Activated T-helper 1 cell treated with anti-CD3 and anti-CD28 coated beads, Interleukin-12 subunit alpha, Interleukin-12 subunit beta, Interleukin-2, Interleukin-4 antibody, amounts not matched to agents 30 ng/mL and 10 ng/mL and 1 ng/mL, durations not matched to agents 14 hours and 24 hours and 36 hours (primary cell): ENCODE measurements around the gene DNAJB1. TPM values are rescaled to one million over a fixed set of nuclear protein-coding genes. Genes with fewer than 3 reads are reported as not detected.

ENCODE experiments used
- DNase-seq: peaks from one replicate; pipeline ENCODE4 v3.0.0; 2021; ENCODE audit warnings: low spot score
- H3K27ac Mint-ChIP-seq: one replicate; pipeline ENCODE4 v1.8.0; 2021; ENCODE audit warnings: mild to moderate bottlenecking, mixed read lengths
- H3K27me3 Mint-ChIP-seq: one replicate; pipeline ENCODE4 v1.8.0; 2022; ENCODE audit warnings: mild to moderate bottlenecking, moderate library complexity, mixed read lengths; ENCODE audit not compliant: insufficient read depth
- H3K36me3 Mint-ChIP-seq: one replicate; pipeline ENCODE4 v1.8.0; 2021; ENCODE audit warnings: low read depth, mixed read lengths
- H3K4me1 Mint-ChIP-seq: one replicate; pipeline ENCODE4 v1.8.0; 2021; ENCODE audit warnings: low read depth, mixed read lengths
- H3K4me3 Mint-ChIP-seq: one replicate; pipeline ENCODE4 v1.8.0; 2021; ENCODE audit warnings: mild to moderate bottlenecking, moderate library complexity, mixed read lengths
- H3K9me3 Mint-ChIP-seq: one replicate; pipeline ENCODE4 v1.8.0; 2021; ENCODE audit warnings: mixed read lengths
- intact Hi-C: fragments of 100-400 bp; cut with micrococcal nuclease; formaldehyde crosslinking; loops from one replicate; pipeline ENCODE4 v1.15.1; 2024
- total RNA-seq: library from RNA; stranded (reverse); gene quantifications from 2 replicates; pipeline ENCODE4 v1.2.3, GENCODE V29; 2022

Gene DNAJB1
- total RNA-seq, 1 donor from 2014 or later: 104 TPM

DNA sequence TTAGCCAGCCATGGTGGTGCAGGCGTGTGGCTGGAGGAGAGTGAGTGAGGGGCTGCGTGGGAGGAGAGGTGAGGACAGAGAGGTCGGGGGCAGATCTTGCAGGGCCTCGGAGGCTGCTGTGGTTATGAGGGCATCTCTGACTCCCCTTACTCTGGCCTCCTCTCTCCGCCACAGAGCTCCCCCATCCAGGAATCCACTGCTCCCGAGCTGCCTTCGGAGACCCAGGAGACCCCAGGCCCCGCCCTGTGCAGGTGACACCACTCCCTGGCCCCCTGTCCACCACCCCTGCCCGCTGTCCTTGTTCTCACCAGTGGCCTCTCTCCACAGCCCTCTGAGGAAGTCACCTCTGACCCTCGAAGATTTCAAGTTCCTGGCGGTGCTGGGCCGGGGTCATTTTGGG lies 50.8 kb downstream of the DNAJB1 start:
- Mint-ChIP-seq H3K9me3 (no peaks in the 10 kb centered on the region), H3K27ac (no peak overlapping the region), H3K27me3 (no peaks in the 10 kb centered on the region), H3K4me3 (no peak overlapping the region), H3K4me1 (no peaks in the 10 kb centered on the region), H3K36me3 (peaks cover 23% of the 10 kb centered on the region)
- no peak for DNase-seq
- intact Hi-C loops: no loop called here

Other genes with a start within 250 kb of the DNAJB1 start
- 219 and 226 TPM in 2 replicates for gene ADGRE5, start 137.0 kb downstream of the DNAJB1 start, total RNA-seq
- 273 and 287 TPM in 2 replicates for gene DDX39A, start 99.1 kb downstream of the DNAJB1 start, total RNA-seq
- 151 and 180 TPM in 2 replicates for gene PKN1, start 85.1 kb downstream of the DNAJB1 start, total RNA-seq
- 0.44 and 0.78 TPM in 2 replicates for gene PTGER1, start 43.0 kb downstream of the DNAJB1 start, total RNA-seq
- gene GIPC1, start 22.3 kb downstream of the DNAJB1 start, total RNA-seq: 42.9 and 43.7 TPM in 2 replicates
- 110 and 120 TPM in 2 replicates for gene TECR, start 11.2 kb upstream of the DNAJB1 start, total RNA-seq
- 131 and 133 TPM in 2 replicates for gene NDUFB7, start 53.7 kb upstream of the DNAJB1 start, total RNA-seq
- 0.13 TPM in 1 of 2 replicates, not detected in the other for gene CLEC17A, start 64.7 kb upstream of the DNAJB1 start, total RNA-seq
- gene ADGRE3, start 156.4 kb upstream of the DNAJB1 start, total RNA-seq: not detected in 2 replicates
- gene ZNF333, start 171.7 kb upstream of the DNAJB1 start, total RNA-seq: 10.0 and 11.1 TPM in 2 replicates